RKO (cell line): ENCODE data around the gene MAGI2.
"Not testable (repeated sequence)": the region's sequence is repeated elsewhere in the genome, so short reads cannot be mapped to it uniquely, and the experiment has no call there.

ENCODE experiments used
- DNase-seq: peaks from one replicate; pipeline ENCODE4 v3.0.0-alpha.2; 2016; ENCODE audit warnings: low spot score

The MAGI2 gene

GRCh38 chr7:78346827-78347226, 1106.6 kb downstream of the MAGI2 start:
- DNase-seq: no peak

- no peak for DNase-seq
Measured at GRCh38 chr7:78345979-78346378, 1107.5 kb downstream of the MAGI2 start.

GRCh38 chr7:78345293-78345911, 1108.1 kb downstream of the MAGI2 start:
- DNase-seq: no peak

- DNase-seq: no peak
Measured at GRCh38 chr7:78334426-78334825, 1119.0 kb downstream of the MAGI2 start.

- DNase-seq: no peak
Measured at GRCh38 chr7:78333530-78334425, 1119.7 kb downstream of the MAGI2 start.

GRCh38 chr7:78329001-78329655, 1124.3 kb downstream of the MAGI2 start:
- DNase-seq: no peak

- no peak for DNase-seq
Measured at GRCh38 chr7:78327718-78328117, 1125.7 kb downstream of the MAGI2 start.

GRCh38 chr7:78326876-78327275, 1126.6 kb downstream of the MAGI2 start:
- DNase-seq: no peak

GRCh38 chr7:78326189-78326588, 1127.3 kb downstream of the MAGI2 start:
- DNase-seq: no peak

GRCh38 chr7:78323118-78323517, 1130.3 kb downstream of the MAGI2 start:
- no peak for DNase-seq

GRCh38 chr7:78322231-78322630, 1131.2 kb downstream of the MAGI2 start:
- DNase-seq: not testable (repeated sequence)

- DNase-seq: no peak
Measured at GRCh38 chr7:78317371-78317770, 1136.1 kb downstream of the MAGI2 start.

GRCh38 chr7:78316110-78316509, 1137.4 kb downstream of the MAGI2 start:
- no peak for DNase-seq

GRCh38 chr7:78315119-78315518, 1138.3 kb downstream of the MAGI2 start:
- DNase-seq: no peak

- no peak for DNase-seq
Measured at GRCh38 chr7:78311181-78311580, 1142.3 kb downstream of the MAGI2 start.

GRCh38 chr7:78307892-78308291, 1145.6 kb downstream of the MAGI2 start:
- DNase-seq: no peak

GRCh38 chr7:78306634-78307033, 1146.8 kb downstream of the MAGI2 start:
- no peak for DNase-seq

GRCh38 chr7:78301407-78301806, 1152.1 kb downstream of the MAGI2 start:
- no peak for DNase-seq

- DNase-seq: no peak
Measured at GRCh38 chr7:78299088-78299487, 1154.4 kb downstream of the MAGI2 start.

- DNase-seq: no peak
Measured at GRCh38 chr7:78296644-78297371, 1156.7 kb downstream of the MAGI2 start.

- no peak for DNase-seq
Measured at GRCh38 chr7:78296046-78296597, 1157.3 kb downstream of the MAGI2 start.

GRCh38 chr7:78289471-78289870, 1164.0 kb downstream of the MAGI2 start:
- not testable (repeated sequence) for DNase-seq
